H9 (cell line): ENCODE results near the gene PDE1C. TPM values are rescaled to one million over a fixed set of nuclear protein-coding genes. Genes with fewer than 3 reads are reported as not detected.

Experiments
- DNase-seq: peaks from one replicate; pipeline ENCODE4 v3.0.0-alpha.2; 2017
- H2AFZ ChIP-seq: one replicate; pipeline ENCODE4 v1.6.1; 2013; ENCODE audit warnings: mild to moderate bottlenecking, low read length, control low read depth, moderate library complexity
- H2AK5ac ChIP-seq: 2 replicates; pipeline ENCODE4 v1.6.1; 2013; ENCODE audit warnings: low read length, control low read depth, mixed read lengths; ENCODE audit not compliant: insufficient read length
- H2BK120ac ChIP-seq: one replicate; pipeline ENCODE4 v1.6.1; 2013; ENCODE audit warnings: low read depth, mild to moderate bottlenecking, low read length, control low read depth, inconsistent platforms; ENCODE audit not compliant: poor library complexity, severe bottlenecking
- H2BK12ac ChIP-seq: 2 replicates; pipeline ENCODE4 v1.6.1; 2013; ENCODE audit warnings: low read length, control low read depth, mixed read lengths, low read depth; ENCODE audit not compliant: insufficient read length
- H2BK15ac ChIP-seq: 2 replicates; pipeline ENCODE4 v1.6.1; 2013; ENCODE audit warnings: low read depth, low read length, control low read depth
- H2BK20ac ChIP-seq: one replicate; pipeline ENCODE4 v1.6.1; 2013; ENCODE audit warnings: low read depth, mild to moderate bottlenecking, low read length, control low read depth, inconsistent platforms; ENCODE audit not compliant: poor library complexity, severe bottlenecking
- H2BK5ac ChIP-seq: 2 replicates; pipeline ENCODE4 v1.6.1; 2013; ENCODE audit warnings: low read length, control low read depth, mixed read lengths; ENCODE audit not compliant: insufficient read length
- H3K14ac ChIP-seq: 2 replicates; pipeline ENCODE4 v1.6.1; 2013; ENCODE audit warnings: low read length, control low read depth; ENCODE audit not compliant: insufficient read depth
- H3K18ac ChIP-seq: 2 replicates; pipeline ENCODE4 v1.6.1; 2013; ENCODE audit warnings: low read depth, mild to moderate bottlenecking, mixed read lengths, low read length, control low read depth; ENCODE audit not compliant: insufficient read length
- H3K23ac ChIP-seq: 2 replicates; pipeline ENCODE4 v1.6.1; 2013; ENCODE audit warnings: low read length, control low read depth, mixed read lengths, low read depth; ENCODE audit not compliant: insufficient read length
- H3K23me2 ChIP-seq: 2 replicates; pipeline ENCODE4 v1.6.1; 2013; ENCODE audit warnings: low read depth, mild to moderate bottlenecking, mixed read lengths, low read length, control low read depth; ENCODE audit not compliant: insufficient read length, poor library complexity, severe bottlenecking
- H3K27ac ChIP-seq: 2 replicates; pipeline ENCODE4 v1.5.1; 2013; ENCODE audit warnings: low read length, control low read depth, mixed read lengths, low read depth; ENCODE audit not compliant: insufficient read length
- H3K27me3 ChIP-seq: 2 replicates; pipeline ENCODE4 v1.6.1; 2013; ENCODE audit warnings: low read length, control low read depth, inconsistent platforms; ENCODE audit not compliant: insufficient read depth
- H3K4ac ChIP-seq: 2 replicates; pipeline ENCODE4 v1.6.1; 2013; ENCODE audit warnings: low read depth, mild to moderate bottlenecking, control low read depth, inconsistent platforms, low read length, moderate library complexity
- H3K4me1 ChIP-seq: 2 replicates; pipeline ENCODE4 v1.6.1; 2013; ENCODE audit warnings: low read length, control low read depth, inconsistent platforms; ENCODE audit not compliant: insufficient read depth
- H3K4me2 ChIP-seq: 2 replicates; pipeline ENCODE4 v1.6.1; 2013; ENCODE audit warnings: low read length, control low read depth, mixed read lengths; ENCODE audit not compliant: insufficient read length, insufficient read depth
- H3K56ac ChIP-seq: 2 replicates; pipeline ENCODE4 v1.6.1; 2013; ENCODE audit warnings: low read depth, mild to moderate bottlenecking, mixed read lengths, low read length, control low read depth; ENCODE audit not compliant: insufficient read length
- H3K79me1 ChIP-seq: 2 replicates; pipeline ENCODE4 v1.6.1; 2013; ENCODE audit warnings: low read depth, mild to moderate bottlenecking, moderate library complexity, low read length, control low read depth, inconsistent platforms; ENCODE audit not compliant: insufficient read depth, poor library complexity, severe bottlenecking
- H3K79me2 ChIP-seq: 2 replicates; pipeline ENCODE4 v1.6.1; 2013; ENCODE audit warnings: low read length, control low read depth, inconsistent platforms; ENCODE audit not compliant: insufficient read depth
- H3K9ac ChIP-seq: 2 replicates; pipeline ENCODE4 v1.6.1; 2013; ENCODE audit warnings: low read length, control low read depth, mixed read lengths; ENCODE audit not compliant: insufficient read length; ENCODE audit errors: extremely low read depth
- H3K9me3 ChIP-seq: one replicate; pipeline ENCODE4 v1.6.1; 2013; ENCODE audit warnings: low read depth, low read length, inconsistent platforms; ENCODE audit not compliant: control insufficient read depth
- H3T11ph ChIP-seq: one replicate; pipeline ENCODE4 v1.6.1; 2013; ENCODE audit warnings: mild to moderate bottlenecking, low read length, control low read depth, inconsistent platforms
- H4K20me1 ChIP-seq: one replicate; pipeline ENCODE4 v1.6.1; 2013; ENCODE audit not compliant: control insufficient read depth, insufficient read length, insufficient read depth
- H4K5ac ChIP-seq: 2 replicates; pipeline ENCODE4 v1.6.1; 2013; ENCODE audit warnings: low read depth, mild to moderate bottlenecking, mixed read lengths, low read length, control low read depth; ENCODE audit not compliant: insufficient read length
- H4K8ac ChIP-seq: replicated peaks from 2 replicates; pipeline ENCODE4 v1.6.1; 2013; ENCODE audit warnings: low read length, control low read depth, mixed read lengths, low read depth; ENCODE audit not compliant: insufficient read length
- H4K91ac ChIP-seq: 2 replicates; pipeline ENCODE4 v1.6.1; 2013; ENCODE audit warnings: low read depth, mild to moderate bottlenecking, moderate library complexity, mixed read lengths, low read length, control low read depth; ENCODE audit not compliant: insufficient read length
- H3K27ac Mint-ChIP-seq, 3 experiments: 2 replicates in 2 of 3; 3 replicates in 1 of 3; pipeline ENCODE4 v1.8.0; 2020 to 2021; ENCODE audit warnings: mixed read lengths in 3 of 3, mild to moderate bottlenecking in 1 of 3, moderate library complexity in 1 of 3
- H3K27me3 Mint-ChIP-seq: 2 replicates; pipeline ENCODE4 v1.8.0; 2021; ENCODE audit warnings: low read depth, mild to moderate bottlenecking, moderate library complexity, mixed read lengths
- H3K36me3 Mint-ChIP-seq, 3 experiments: 2 replicates in 2 of 3; 3 replicates in 1 of 3; pipeline ENCODE4 v1.8.0; 2020 to 2021; ENCODE audit warnings: low read depth in 3 of 3, mixed read lengths in 3 of 3; ENCODE audit not compliant: insufficient read depth in 1 of 3
- H3K4me1 Mint-ChIP-seq, 2 experiments: 2 replicates each; pipeline ENCODE4 v1.8.0; 2020; ENCODE audit warnings: mixed read lengths in 2 of 2
- H3K4me3 Mint-ChIP-seq, 2 experiments: 2 replicates in 1 of 2; 3 replicates in 1 of 2; pipeline ENCODE4 v1.8.0; 2020 to 2021; ENCODE audit warnings: mild to moderate bottlenecking in 2 of 2, mixed read lengths in 2 of 2, moderate library complexity in 1 of 2
- H3K9me3 Mint-ChIP-seq, 2 experiments: 2 replicates in 1 of 2; 3 replicates in 1 of 2; pipeline ENCODE4 v1.8.0; 2020; ENCODE audit warnings: mild to moderate bottlenecking in 2 of 2, mixed read lengths in 2 of 2, moderate library complexity in 1 of 2
- CTCF ChIP-seq: fragments of 200-600 bp; sonication (generic); conservative IDR thresholded peaks from 3 replicates; pipeline ENCODE4 v1.8.0; 2021; ENCODE audit warnings: antibody characterized with exemption, mild to moderate bottlenecking
- WGBS: extraction: QIAGEN DNeasy Blood & Tissue Kit; methylation state at CpG from one replicate; pipeline ENCODE4 v1.1.7; 2013; ENCODE audit warnings: missing lambda C conversion rate, low lambda C conversion rate, mixed read lengths; ENCODE audit not compliant: insufficient read length; ENCODE audit errors: extremely low coverage; 5-methylcytosine and 5-hydroxymethylcytosine counted together
- total RNA-seq: library from RNA; stranded (reverse); gene quantifications from 2 replicates; pipeline ENCODE4 v1.2.1, GENCODE V29; 2021

Gene PDE1C
- total RNA-seq, 1 experiment from 2014 or later: 0.17 TPM

DNA sequence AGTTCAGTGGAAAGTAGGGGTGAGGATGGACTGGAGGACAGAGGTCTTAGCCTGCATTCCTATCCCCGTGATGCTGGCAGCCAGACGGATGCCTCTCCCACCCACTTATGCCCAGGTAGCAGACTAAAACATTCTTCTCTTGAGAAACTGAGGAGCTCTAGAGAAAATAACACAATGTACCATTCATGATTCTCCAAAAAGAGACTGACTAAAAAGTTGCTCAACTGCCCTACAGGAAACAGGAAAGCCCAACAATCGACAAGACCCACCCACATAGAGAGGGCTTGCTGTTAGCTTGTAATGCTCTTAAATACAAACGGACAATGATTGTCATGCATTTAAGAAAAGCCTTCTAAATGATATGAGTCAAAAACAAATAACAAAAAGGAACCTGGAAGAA is 33.2 kb upstream of the PDE1C start:
- Histone ChIP-seq H2BK20ac (no peak overlapping the region), H3K18ac (no peak overlapping the region), H2AFZ (no peak overlapping the region), H4K20me1 (no peaks in the 10 kb centered on the region), H3K4me2 (no peak overlapping the region), H2BK5ac (no peak overlapping the region), H4K91ac (no peak overlapping the region), H3K27me3 (no peaks in the 10 kb centered on the region), H3K9me3 (no peaks in the 10 kb centered on the region), H3K23me2 (no peaks in the 10 kb centered on the region), H3K9ac (no peak overlapping the region), H3K27ac (no peak overlapping the region), H3K14ac (no peak overlapping the region), H2BK120ac (no peak overlapping the region), H3K79me2 (no peaks in the 10 kb centered on the region), H3T11ph (no peak overlapping the region), H4K8ac (no peak overlapping the region), H3K23ac (no peak overlapping the region), H3K4ac (no peak overlapping the region), H3K79me1 (no peaks in the 10 kb centered on the region), H4K5ac (no peak overlapping the region), H2AK5ac (no peak overlapping the region), H3K56ac (no peak overlapping the region), H2BK15ac (no peak overlapping the region), H3K4me1 (no peaks in the 10 kb centered on the region), H2BK12ac (no peak overlapping the region)
- Mint-ChIP-seq H3K36me3 (no peaks in the 10 kb centered on the region), H3K27me3 (peaks cover 9% of the 10 kb centered on the region), H3K9me3 (peaks cover 2 to 5% of the 10 kb centered on the region in 2 experiments; a peak in 3 of 5 replicates), H3K27ac (no peak overlapping the region), H3K4me1 (peaks cover 0 to 4% of the 10 kb centered on the region in 2 experiments; a peak in 1 of 4 replicates), H3K4me3 (no peak overlapping the region)
- no peak for TF ChIP-seq CTCF
- no peak for DNase-seq
- no CpG with 5 or more reads among the region's 4 CpGs for WGBS
